ENCODE results near the gene PLAAT4.

Gene PLAAT4

DNA sequence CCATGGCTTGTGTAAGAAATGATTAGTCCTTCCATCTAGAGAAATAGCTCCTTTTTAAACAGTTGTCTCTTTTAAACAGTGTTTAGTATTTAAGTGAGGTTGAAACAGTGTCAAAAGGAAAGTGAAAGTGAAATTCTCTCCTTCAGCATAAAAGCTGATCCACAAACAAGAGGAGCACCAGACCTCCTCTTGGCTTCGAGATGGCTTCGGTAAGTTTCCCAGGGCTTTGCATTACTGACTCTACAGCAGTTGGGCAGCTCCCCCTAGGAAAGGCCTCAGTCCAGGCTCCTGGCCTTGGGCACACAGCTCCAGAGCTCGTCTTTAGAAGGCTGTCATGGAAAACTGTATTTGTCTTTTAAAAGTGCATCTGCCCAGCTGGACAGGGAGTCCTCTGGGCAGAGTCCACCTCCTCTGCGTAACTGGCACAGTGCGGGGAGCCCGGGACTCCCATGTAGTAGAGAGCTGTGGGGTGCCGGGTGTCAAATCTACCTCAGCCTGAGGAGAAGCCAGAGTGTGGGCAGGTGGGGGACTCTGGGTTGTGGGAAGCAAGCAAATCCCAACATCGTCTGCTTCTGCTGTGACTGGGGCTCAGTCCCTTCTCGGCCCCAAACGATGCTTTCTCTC, at the start of gene PLAAT4:
Gene PLAAT4, plus strand, starts transcription at position 140 of the 624 bp plus-strand sequence. Its CDS starts 61 bp downstream, at position 201.
- DNase-seq (ENCODE audit: low read depth), result no peak

- DNase-seq (ENCODE audit: low read depth), result no peak
These were observed 47.8 kb upstream of the PLAAT4 start for GRCh38 chr11:63488789-63489188.

DNA sequence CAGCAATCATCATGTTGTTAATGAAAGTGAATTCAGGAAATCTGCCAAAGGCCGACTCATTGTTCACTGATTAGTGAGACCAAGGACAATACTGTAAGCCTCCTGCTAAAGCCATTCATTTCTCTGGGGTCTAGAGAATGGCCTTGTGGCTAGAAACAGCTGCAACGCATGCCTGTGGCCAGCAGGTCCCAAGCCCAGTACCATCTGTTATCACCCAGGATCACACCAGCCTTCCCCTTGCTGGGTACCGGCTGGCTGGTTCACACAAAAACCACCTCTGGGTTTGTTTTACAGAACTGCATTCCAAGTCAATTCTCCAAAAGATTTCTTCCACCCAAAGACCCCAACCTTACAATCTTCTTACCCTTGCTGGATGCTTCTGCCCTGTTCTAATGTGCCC, 46.7 kb upstream of the PLAAT4 start:
- DNase-seq (ENCODE audit: low read depth), result peak; percentile 35

GRCh38 chr11:63490551-63491239, 45.9 kb upstream of the PLAAT4 start, which contains the start of gene PLAAT5:
PLAAT5 (minus strand) TSS chr11:63491167; CDS start chr11:63491034, 133 bp downstream.
- DNase-seq (ENCODE audit: low read depth), result no peak

- DNase-seq (ENCODE audit: low read depth), result no peak
These were observed 45.4 kb upstream of the PLAAT4 start for GRCh38 chr11:63491240-63491587.

DNA sequence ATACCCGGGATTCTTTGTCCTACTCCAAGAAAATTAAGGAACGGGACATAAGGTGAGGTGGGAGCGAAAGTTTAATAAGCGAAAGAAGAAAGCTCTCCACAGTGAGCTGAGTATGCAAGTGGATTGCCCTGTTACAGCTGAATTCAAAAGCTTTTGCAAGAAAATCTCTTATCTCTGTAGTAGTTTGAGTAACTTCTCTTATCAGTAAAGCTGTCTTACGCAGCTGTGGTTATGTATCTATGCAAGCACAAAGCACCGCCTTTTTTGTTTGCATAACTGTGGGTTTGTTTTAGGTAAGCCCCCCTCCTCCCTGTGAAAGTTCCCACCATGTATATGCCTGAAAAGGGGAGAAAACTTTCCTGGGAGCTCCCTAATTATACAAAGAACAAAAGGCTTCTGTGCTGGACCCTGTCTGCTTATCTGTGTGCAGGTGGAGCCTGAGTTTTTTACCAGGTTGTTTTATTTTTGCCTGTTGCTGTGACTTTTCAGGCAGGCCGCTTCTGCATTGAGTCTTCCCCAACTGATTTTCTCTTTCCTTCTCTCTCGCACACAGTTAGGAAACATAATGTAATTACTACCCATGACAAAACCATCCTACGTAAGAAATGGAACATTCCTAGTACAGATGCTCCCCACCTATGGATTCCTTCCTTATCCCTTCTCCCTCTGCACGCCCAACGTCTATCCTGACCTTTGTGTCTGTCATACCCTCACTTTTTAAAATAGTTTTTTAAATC, 44.8 kb upstream of the PLAAT4 start:
- DNase-seq (ENCODE audit: low read depth), result peak; percentile 35

- no peak for DNase-seq (ENCODE audit: low read depth)
These were observed 44.2 kb upstream of the PLAAT4 start for GRCh38 chr11:63492441-63492840.

GRCh38 chr11:63493127-63493526, 43.5 kb upstream of the PLAAT4 start:
- DNase-seq (ENCODE audit: low read depth), result no peak

DNA sequence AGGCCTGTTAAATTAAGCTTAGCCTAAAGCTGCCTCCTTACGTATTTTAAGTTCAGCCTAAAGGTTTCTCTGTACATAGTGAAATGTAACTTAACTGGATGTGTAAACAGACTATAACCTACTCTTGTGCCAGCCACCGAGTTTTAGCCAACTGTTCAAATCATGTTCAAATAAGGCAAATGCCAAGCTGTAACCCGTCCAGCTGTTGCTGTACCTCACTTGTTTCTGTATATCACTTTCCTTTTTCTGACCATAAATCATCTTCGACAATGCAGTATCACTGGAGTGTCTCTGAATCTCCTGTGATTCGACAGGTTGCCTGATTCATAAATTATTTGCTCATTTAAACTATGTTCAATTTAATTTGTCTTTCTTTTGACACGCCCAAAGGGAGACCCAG, 41.6 kb upstream of the PLAAT4 start:
- no peak for DNase-seq (ENCODE audit: low read depth)

DNA sequence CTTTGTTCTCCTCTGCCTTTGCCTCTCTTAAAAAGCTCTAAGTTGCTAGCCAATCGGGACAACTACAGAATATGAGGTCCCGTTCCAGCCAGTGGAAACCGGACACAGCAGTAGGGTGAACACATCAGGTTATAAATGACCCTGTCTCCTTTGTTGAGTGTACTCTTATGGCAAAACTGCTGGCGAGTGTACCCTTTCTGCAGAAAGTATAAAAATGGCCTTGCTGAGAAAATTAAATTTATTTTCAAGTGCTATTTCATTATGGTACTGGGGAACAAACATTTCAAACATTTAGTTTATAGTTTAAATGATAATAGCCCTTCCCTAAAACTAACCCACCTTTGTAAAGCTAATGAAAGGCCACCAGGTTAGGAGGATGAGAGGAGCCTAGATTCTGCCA, 36.7 kb upstream of the PLAAT4 start:
- DNase-seq (ENCODE audit: low read depth), result no peak

DNA sequence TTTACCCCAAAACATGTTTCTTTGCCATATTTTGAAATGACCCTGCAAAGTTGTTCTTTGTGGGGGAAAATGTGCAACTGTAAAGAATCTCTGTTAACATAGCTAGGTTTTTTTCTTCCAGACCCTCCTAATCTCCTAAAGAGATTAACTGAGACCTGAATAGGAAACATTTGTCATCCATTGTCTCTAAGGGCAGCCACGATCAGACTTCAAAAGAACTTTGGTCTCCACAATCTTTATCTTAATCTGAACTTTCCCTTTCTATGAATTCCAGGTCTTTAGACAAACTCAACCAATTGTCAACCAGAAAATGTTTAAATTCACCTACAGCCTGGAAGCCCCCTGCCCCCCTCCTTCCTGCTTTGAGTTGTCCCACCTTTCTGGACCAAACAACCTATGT, 35.4 kb upstream of the PLAAT4 start:
- no peak for DNase-seq (ENCODE audit: low read depth)

DNA sequence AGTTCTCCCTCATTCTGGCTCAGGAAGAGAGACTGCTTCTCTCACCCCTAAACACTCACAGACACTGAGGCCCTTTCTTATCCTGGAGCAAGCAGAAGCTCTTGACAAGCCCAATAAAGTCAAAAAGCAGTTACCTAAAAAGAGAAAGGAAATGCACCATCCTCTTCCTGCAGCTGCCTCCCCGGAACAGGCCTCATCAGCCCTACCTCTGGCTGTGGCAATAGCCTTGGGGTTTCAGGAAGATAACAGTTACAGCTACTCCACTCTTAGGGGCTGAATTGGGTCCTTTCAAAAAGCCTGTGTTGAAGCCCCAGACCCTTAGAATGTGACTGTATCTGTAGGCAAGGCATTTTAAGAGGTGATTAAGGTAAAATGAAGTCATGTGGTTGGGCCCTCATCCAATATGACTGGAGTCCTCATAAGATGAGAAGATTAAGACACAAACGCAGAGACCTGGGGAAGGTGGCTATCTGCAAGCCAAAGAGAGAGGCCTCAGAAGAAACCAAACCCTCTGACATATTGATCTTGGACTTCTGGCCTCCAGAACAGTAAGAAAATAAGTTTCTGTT, 34.3 kb upstream of the PLAAT4 start:
- no peak for DNase-seq (ENCODE audit: low read depth)

DNA sequence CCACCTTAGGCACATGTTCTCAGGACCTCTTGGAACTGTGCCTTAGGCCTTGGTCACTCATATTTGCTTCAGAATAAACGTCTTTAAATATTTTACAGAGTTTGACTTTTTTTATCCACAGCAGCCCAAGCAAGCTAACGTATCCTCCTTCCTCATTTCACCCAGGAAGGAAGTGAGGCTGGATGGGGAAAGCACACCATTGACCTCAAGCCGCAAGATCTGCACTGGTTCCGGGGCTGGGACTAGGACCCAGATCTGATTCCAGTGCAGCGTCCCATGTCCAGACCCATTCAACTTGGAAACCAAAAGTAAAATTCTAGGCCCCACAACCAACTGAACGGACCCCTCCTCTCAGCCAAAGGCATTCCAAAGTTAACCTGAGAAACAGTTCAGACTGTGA, 33.1 kb upstream of the PLAAT4 start:
- DNase-seq (ENCODE audit: low read depth), result no peak

DNA sequence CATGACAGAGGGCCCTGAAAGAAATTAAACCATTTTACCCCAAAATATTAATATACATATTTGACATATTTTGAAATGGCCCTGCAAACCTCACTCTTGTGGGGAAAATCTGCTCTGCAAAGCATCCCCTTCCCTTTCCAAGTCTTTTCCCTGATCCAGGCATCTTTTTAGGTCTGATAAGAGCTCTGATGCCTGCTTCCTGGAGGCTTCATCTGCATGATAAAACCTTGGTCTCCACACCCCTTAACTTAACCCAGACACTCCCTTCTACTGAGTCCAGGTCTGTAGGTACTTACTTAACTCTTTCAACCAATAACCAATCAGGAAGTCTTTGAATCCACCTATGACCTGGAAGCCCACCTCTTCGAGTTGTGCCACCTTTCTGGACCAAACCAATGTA, 32.6 kb upstream of the PLAAT4 start:
- no peak for DNase-seq (ENCODE audit: low read depth)

- no peak for DNase-seq (ENCODE audit: low read depth)
These were observed 31.5 kb upstream of the PLAAT4 start for GRCh38 chr11:63504933-63505586.

- DNase-seq (ENCODE audit: low read depth), result no peak
These were observed 30.6 kb upstream of the PLAAT4 start, which contains the start of gene LGALS12 for GRCh38 chr11:63505857-63506528. LGALS12 (plus strand) TSS chr11:63506084; CDS start chr11:63506459, 375 bp downstream.

DNA sequence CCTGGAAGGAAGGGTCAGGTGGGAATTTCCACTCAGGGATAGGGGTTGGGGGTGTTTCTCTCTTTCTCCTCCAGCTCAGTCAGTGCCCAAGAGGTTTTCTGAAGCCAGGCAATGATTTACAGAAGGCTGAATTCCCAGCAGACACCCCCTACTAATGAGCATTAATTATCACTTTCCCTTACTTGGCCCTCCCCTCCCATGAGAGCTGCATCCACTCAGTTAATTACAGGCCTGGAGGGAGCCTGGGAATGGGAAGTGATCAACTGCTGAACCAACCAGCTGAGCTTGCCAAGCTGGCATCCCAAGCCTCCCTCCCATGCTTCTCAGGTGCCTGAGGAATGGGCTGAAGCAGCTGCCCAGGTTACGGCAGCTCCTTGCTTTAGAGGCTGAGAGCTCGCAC, 29.7 kb upstream of the PLAAT4 start:
- DNase-seq (ENCODE audit: low read depth), result no peak

DNA sequence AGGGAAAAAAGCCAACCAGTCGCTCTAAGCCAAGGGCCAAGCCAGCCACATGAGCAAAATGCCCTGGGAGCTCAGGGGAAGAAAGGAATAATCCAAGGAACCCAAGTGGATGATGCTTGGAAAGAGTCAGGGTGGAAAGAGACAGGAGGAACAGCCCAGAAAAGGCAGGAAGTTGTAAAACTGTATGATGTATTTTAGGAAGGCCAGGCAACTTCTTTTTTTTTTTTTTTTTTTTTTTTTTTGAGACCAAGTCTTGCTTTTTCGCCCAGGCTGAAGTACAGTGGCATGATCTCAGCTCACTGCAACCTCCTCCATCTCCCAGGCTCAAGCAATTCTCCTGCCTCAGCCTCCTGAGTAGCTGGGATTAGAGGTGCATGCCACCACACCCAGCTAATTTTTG, 29.1 kb upstream of the PLAAT4 start:
- no peak for DNase-seq (ENCODE audit: low read depth)

DNA sequence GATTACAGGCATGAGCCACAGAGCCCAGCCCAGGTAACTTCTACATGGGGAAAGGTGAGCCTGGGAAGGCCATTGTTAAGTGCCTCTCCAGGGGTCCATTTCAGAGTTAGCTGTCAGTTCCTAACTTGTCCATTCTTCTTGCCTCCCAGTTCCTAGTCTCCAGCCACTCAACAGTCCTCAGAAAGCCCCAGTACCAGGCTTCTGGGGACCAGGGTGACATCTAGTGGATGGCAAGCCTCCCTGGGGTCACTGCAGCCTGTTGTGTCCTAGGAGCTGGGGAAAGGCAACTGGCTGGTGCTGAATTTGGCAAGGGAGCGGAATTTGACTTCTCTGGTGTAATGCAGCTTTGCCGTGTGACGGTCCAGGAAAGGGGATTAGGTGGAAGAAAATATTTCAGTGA, 28.6 kb upstream of the PLAAT4 start:
- DNase-seq (ENCODE audit: low read depth), result no peak

GRCh38 chr11:63508745-63509144, 27.9 kb upstream of the PLAAT4 start:
- DNase-seq (ENCODE audit: low read depth), result no peak

GRCh38 chr11:63510360-63511047, 26.1 kb upstream of the PLAAT4 start:
- no peak for DNase-seq (ENCODE audit: low read depth)
